CD8-positive, alpha-beta memory T cell (primary cell): ENCODE results near the gene MACROD2. TPM values are rescaled to one million over a fixed set of nuclear protein-coding genes. Genes with fewer than 3 reads are reported as not detected.

Experiments
- CTCF ChIA-PET: fragments of 350-600 bp; sonication (Branson Sonifier 250); formaldehyde crosslinking; loops from one replicate; lab custom pipeline; 2021; ENCODE audit warnings: antibody characterized with exemption; lab: Charles Lee
- POLR2A ChIA-PET: fragments of 350-600 bp; sonication (Branson Sonifier 250); formaldehyde crosslinking; loops from one replicate; lab custom pipeline; 2021; ENCODE audit warnings: antibody characterized with exemption; lab: Charles Lee
- DNase-seq, 5 donors: peaks; one replicate each; pipeline versions ENCODE4 v3.0.0 to v3.0.0-alpha.2; 2020 to 2022; ENCODE audit warnings: mixed read lengths in 1 of 5
- H3K27ac ChIP-seq: one replicate; pipeline ENCODE4 v1.7.0; 2013; ENCODE audit warnings: low read depth, mild to moderate bottlenecking, low read length, moderate library complexity
- H3K27me3 ChIP-seq: 2 replicates; pipeline ENCODE4 v1.7.0; 2013; ENCODE audit warnings: low read length, mild to moderate bottlenecking; ENCODE audit not compliant: insufficient read depth, poor library complexity, severe bottlenecking
- H3K36me3 ChIP-seq: 2 replicates; pipeline ENCODE4 v1.7.0; 2013; ENCODE audit warnings: mild to moderate bottlenecking, low read length, moderate library complexity; ENCODE audit not compliant: insufficient read depth
- H3K4me1 ChIP-seq: 2 replicates; pipeline ENCODE4 v1.7.0; 2013; ENCODE audit warnings: mild to moderate bottlenecking, low read length, moderate library complexity; ENCODE audit not compliant: insufficient read depth
- H3K4me3 ChIP-seq: 2 replicates; pipeline ENCODE4 v1.7.0; 2013; ENCODE audit warnings: mild to moderate bottlenecking, low read length
- H3K9me3 ChIP-seq: 2 replicates; pipeline ENCODE4 v1.7.0; 2013; ENCODE audit warnings: mild to moderate bottlenecking, low read length
- H3K27ac Mint-ChIP-seq, 8 donors: one replicate each; pipeline ENCODE4 v1.8.0; 2020 to 2021; ENCODE audit warnings: mixed read lengths in 8 of 8, mild to moderate bottlenecking in 6 of 8, inconsistent platforms in 3 of 8, moderate library complexity in 3 of 8
- H3K27me3 Mint-ChIP-seq, 2 donors: one replicate each; pipeline ENCODE4 v1.8.0; 2020 to 2021; ENCODE audit warnings: mixed read lengths in 2 of 2, mild to moderate bottlenecking in 1 of 2, moderate library complexity in 1 of 2
- H3K36me3 Mint-ChIP-seq, 3 donors: one replicate each; pipeline ENCODE4 v1.8.0; 2020 to 2021; ENCODE audit warnings: mixed read lengths in 3 of 3, inconsistent platforms in 1 of 3, mild to moderate bottlenecking in 1 of 3
- H3K4me1 Mint-ChIP-seq, 3 donors: one replicate each; pipeline ENCODE4 v1.8.0; 2020 to 2021; ENCODE audit warnings: mixed read lengths in 3 of 3, inconsistent platforms in 1 of 3, mild to moderate bottlenecking in 1 of 3
- H3K4me3 Mint-ChIP-seq, 7 donors: one replicate each; pipeline ENCODE4 v1.8.0; 2020 to 2021; ENCODE audit warnings: mixed read lengths in 7 of 7, mild to moderate bottlenecking in 6 of 7, moderate library complexity in 4 of 7, inconsistent platforms in 2 of 7
- H3K9me3 Mint-ChIP-seq, 5 donors: one replicate each; pipeline ENCODE4 v1.8.0; 2020 to 2022; ENCODE audit warnings: mixed read lengths in 5 of 5, mild to moderate bottlenecking in 3 of 5, moderate library complexity in 2 of 5, inconsistent platforms in 1 of 5
- polyA plus RNA-seq: library from polyadenylated mRNA; unstranded; fragments of 300-500 nt; fragmentation: Illumina TruSeq; gene quantifications from one replicate; pipeline ENCODE4 v1.2.3, GENCODE V29; 2021
- total RNA-seq, 2 experiments: library from RNA; stranded (reverse); gene quantifications; one replicate each; pipeline ENCODE4 v1.2.3, GENCODE V29; 2021

MACROD2 gene
- total and polyA plus RNA-seq, 3 experiments from 2014 or later: not detected

GRCh38 chr20:15059438-15059837 lies 1064.1 kb downstream of the MACROD2 start:
- H3K4me3 Mint-ChIP-seq: no peak overlapping the region
- CTCF ChIA-PET: no interaction called here
- POLR2A ChIA-PET: no interaction called here
- no peaks in the 10 kb centered on the region for H3K4me1 Mint-ChIP-seq
- H3K27ac Mint-ChIP-seq: no peak overlapping the region
- no peaks in the 10 kb centered on the region for H3K36me3 Mint-ChIP-seq
- no peak overlapping the region for H3K27ac ChIP-seq
- H3K27me3 ChIP-seq: no peaks in the 10 kb centered on the region
- H3K9me3 ChIP-seq: no peaks in the 10 kb centered on the region
- H3K27me3 Mint-ChIP-seq: no peaks in the 10 kb centered on the region
- H3K4me3 ChIP-seq: no peak overlapping the region
- peaks cover 0 to 18% (median 8%) of the 10 kb centered on the region in 5 donors for H3K9me3 Mint-ChIP-seq
- DNase-seq: no peak
- no peaks in the 10 kb centered on the region for H3K36me3 ChIP-seq
- no peaks in the 10 kb centered on the region for H3K4me1 ChIP-seq

DNA sequence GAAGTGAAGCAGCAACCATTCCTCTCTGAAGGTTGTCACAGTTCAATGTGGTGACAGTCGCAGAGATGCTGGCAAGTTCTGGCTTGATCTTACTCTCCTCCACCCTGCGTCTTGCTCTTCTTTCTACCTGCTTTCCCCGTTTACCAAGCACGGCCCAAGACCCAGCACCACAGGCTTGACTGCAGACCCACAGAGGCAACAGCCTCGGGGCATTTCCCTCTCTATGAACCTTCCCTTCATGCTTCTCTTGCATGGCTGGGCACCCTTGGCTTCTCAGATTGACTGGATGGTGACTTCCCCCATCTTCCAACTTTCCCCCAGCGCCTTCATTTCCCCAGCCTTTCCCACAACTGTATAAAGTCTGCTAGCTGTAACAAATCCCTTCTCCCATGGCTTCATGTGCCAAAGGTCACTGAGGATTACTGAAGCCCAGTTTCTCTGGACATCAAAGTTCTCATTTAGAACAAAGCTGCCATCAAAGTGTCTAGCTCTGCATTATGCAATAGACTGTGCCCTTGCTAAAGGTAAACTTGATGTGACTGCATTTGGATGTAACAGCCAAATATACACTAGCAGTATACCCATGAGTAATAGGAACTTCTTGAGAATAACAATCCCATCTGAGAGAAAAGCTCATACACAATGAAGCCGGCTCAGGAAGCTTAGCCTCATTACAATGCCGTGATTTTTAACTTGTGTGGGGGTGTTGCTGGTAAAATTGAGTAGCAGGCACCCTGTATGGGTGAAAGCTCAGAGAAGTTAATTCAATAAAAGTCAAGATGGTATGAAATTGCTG lies 1065.1 kb downstream of the MACROD2 start:
- Histone ChIP-seq H3K9me3 (no peaks in the 10 kb centered on the region), H3K27me3 (no peaks in the 10 kb centered on the region), H3K4me1 (no peaks in the 10 kb centered on the region), H3K4me3 (no peak overlapping the region), H3K27ac (no peak overlapping the region), H3K36me3 (no peaks in the 10 kb centered on the region)
- no peaks in the 10 kb centered on the region for H3K36me3 Mint-ChIP-seq
- no peaks in the 10 kb centered on the region for H3K27me3 Mint-ChIP-seq
- no peaks in the 10 kb centered on the region for H3K4me1 Mint-ChIP-seq
- H3K9me3 Mint-ChIP-seq: peaks cover 0 to 19% (median 8%) of the 10 kb centered on the region in 5 donors
- ChIA-PET CTCF (no interaction called here), POLR2A (no interaction called here)
- no peak overlapping the region for H3K27ac Mint-ChIP-seq
- no peak for DNase-seq
- H3K4me3 Mint-ChIP-seq: no peak overlapping the region

DNA sequence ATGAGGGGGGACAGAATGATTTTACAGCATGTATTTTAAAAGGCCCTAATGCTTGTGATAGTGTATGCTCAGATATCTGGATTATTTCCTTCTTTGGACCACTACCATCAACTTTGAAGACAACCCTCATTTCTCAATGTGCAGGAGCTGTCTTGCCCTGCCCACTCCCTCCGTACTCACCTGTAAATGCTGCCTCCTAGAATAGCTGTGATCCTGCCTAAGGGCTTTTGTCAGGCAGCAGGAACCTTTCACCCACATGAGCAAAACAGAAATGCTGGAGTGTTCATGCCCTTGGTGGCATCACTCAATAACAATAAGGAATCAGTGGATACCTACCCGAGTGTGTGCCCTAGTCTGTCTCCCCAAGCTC lies 1065.7 kb downstream of the MACROD2 start:
- ChIA-PET POLR2A (no interaction called here), CTCF (no interaction called here)
- Mint-ChIP-seq H3K4me1 (no peaks in the 10 kb centered on the region), H3K27ac (no peak overlapping the region), H3K36me3 (no peaks in the 10 kb centered on the region), H3K27me3 (no peaks in the 10 kb centered on the region), H3K9me3 (peaks cover 0 to 18% (median 7%) of the 10 kb centered on the region in 5 donors), H3K4me3 (no peak overlapping the region)
- Histone ChIP-seq H3K4me1 (no peaks in the 10 kb centered on the region), H3K9me3 (no peaks in the 10 kb centered on the region), H3K4me3 (no peak overlapping the region), H3K27me3 (no peaks in the 10 kb centered on the region), H3K27ac (no peak overlapping the region), H3K36me3 (no peaks in the 10 kb centered on the region)
- DNase-seq: no peak

GRCh38 chr20:15061955-15062354 lies 1066.6 kb downstream of the MACROD2 start:
- H3K4me3 ChIP-seq: no peak overlapping the region
- Mint-ChIP-seq H3K36me3 (no peaks in the 10 kb centered on the region), H3K4me1 (no peaks in the 10 kb centered on the region), H3K9me3 (peaks cover 0 to 12% (median 7%) of the 10 kb centered on the region in 5 donors), H3K4me3 (no peak overlapping the region), H3K27me3 (no peaks in the 10 kb centered on the region), H3K27ac (no peak overlapping the region)
- H3K4me1 ChIP-seq: no peaks in the 10 kb centered on the region
- no peaks in the 10 kb centered on the region for H3K36me3 ChIP-seq
- no peak overlapping the region for H3K27ac ChIP-seq
- no peaks in the 10 kb centered on the region for H3K27me3 ChIP-seq
- no peaks in the 10 kb centered on the region for H3K9me3 ChIP-seq
- DNase-seq: no peak
- CTCF ChIA-PET: no interaction called here
- POLR2A ChIA-PET: no interaction called here

- POLR2A ChIA-PET: no interaction called here
- no peak overlapping the region for H3K27ac ChIP-seq
- H3K9me3 ChIP-seq: no peaks in the 10 kb centered on the region
- no peak for DNase-seq
- no peaks in the 10 kb centered on the region for H3K36me3 ChIP-seq
- H3K4me1 ChIP-seq: no peaks in the 10 kb centered on the region
- H3K27me3 Mint-ChIP-seq: no peaks in the 10 kb centered on the region
- H3K4me3 ChIP-seq: no peak overlapping the region
- no peaks in the 10 kb centered on the region for H3K36me3 Mint-ChIP-seq
- H3K9me3 Mint-ChIP-seq: peaks cover 0 to 14% (median 6%) of the 10 kb centered on the region in 5 donors
- no peaks in the 10 kb centered on the region for H3K27me3 ChIP-seq
- H3K4me3 Mint-ChIP-seq: no peak overlapping the region
- H3K4me1 Mint-ChIP-seq: no peaks in the 10 kb centered on the region
- H3K27ac Mint-ChIP-seq: no peak overlapping the region
- CTCF ChIA-PET: no interaction called here
Measured at GRCh38 chr20:15063081-15063480, 1067.8 kb downstream of the MACROD2 start.

DNA sequence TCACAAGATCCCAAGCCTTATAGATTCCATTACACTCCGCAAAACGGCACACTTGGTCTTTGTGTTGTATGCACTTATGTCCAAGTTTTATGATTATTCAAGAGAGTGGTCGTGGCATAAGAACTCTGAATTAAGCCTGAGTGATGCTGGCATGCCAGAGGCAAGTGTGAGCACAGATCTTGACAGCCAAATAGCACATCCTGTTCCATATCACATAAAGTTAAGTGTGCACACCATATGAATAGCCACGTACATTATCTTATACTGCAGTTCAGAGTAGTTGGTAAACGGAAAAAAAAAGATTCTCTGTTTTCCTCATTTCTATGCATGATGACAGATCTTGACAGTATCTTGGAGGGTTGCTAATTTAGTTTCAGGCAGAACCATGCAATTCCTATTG lies 1069.4 kb downstream of the MACROD2 start:
- no peaks in the 10 kb centered on the region for H3K36me3 Mint-ChIP-seq

GRCh38 chr20:15065794-15066193 lies 1070.5 kb downstream of the MACROD2 start:
- Mint-ChIP-seq H3K4me3 (no peak overlapping the region), H3K36me3 (no peaks in the 10 kb centered on the region), H3K27ac (no peak overlapping the region), H3K4me1 (no peaks in the 10 kb centered on the region), H3K27me3 (no peaks in the 10 kb centered on the region), H3K9me3 (peaks cover 4 to 25% (median 7%) of the 10 kb centered on the region in 5 donors)
- ChIA-PET POLR2A (no interaction called here), CTCF (no interaction called here)
- no peak overlapping the region for H3K4me3 ChIP-seq
- H3K4me1 ChIP-seq: no peaks in the 10 kb centered on the region
- H3K27ac ChIP-seq: no peak overlapping the region
- no peaks in the 10 kb centered on the region for H3K27me3 ChIP-seq
- H3K9me3 ChIP-seq: no peaks in the 10 kb centered on the region
- no peaks in the 10 kb centered on the region for H3K36me3 ChIP-seq
- no peak for DNase-seq

More for the DNA sequence above, 1069.4 kb downstream of the MACROD2 start:
- ChIA-PET POLR2A (no interaction called here), CTCF (no interaction called here)
- no peak overlapping the region for H3K27ac ChIP-seq
- no peak for DNase-seq
- no peak overlapping the region for H3K4me3 Mint-ChIP-seq
- H3K27me3 ChIP-seq: no peaks in the 10 kb centered on the region
- peaks cover 2 to 22% (median 4%) of the 10 kb centered on the region in 5 donors for H3K9me3 Mint-ChIP-seq
- H3K27me3 Mint-ChIP-seq: no peaks in the 10 kb centered on the region
- H3K4me1 ChIP-seq: no peaks in the 10 kb centered on the region
- H3K9me3 ChIP-seq: no peaks in the 10 kb centered on the region
- no peaks in the 10 kb centered on the region for H3K4me1 Mint-ChIP-seq
- H3K36me3 ChIP-seq: no peaks in the 10 kb centered on the region
- no peak overlapping the region for H3K27ac Mint-ChIP-seq
- H3K4me3 ChIP-seq: no peak overlapping the region

- POLR2A ChIA-PET: no interaction called here
- Histone ChIP-seq H3K4me3 (no peak overlapping the region), H3K36me3 (no peaks in the 10 kb centered on the region), H3K9me3 (no peaks in the 10 kb centered on the region), H3K4me1 (no peaks in the 10 kb centered on the region), H3K27ac (no peak overlapping the region), H3K27me3 (no peaks in the 10 kb centered on the region)
- Mint-ChIP-seq H3K9me3 (peaks cover 4 to 25% (median 7%) of the 10 kb centered on the region in 5 donors), H3K27ac (no peak overlapping the region), H3K36me3 (no peaks in the 10 kb centered on the region), H3K27me3 (no peaks in the 10 kb centered on the region), H3K4me3 (no peak overlapping the region), H3K4me1 (no peaks in the 10 kb centered on the region)
- no peak for DNase-seq
- CTCF ChIA-PET: no interaction called here
Measured at GRCh38 chr20:15068486-15068885, 1073.2 kb downstream of the MACROD2 start.
